Gastrocnemius medialis (tissue), 4 donors: ENCODE data around the gene CCNT2.

Experiments used
- POLR2A ChIP-seq, 2 donors: fragments of 450-650 bp; IDR thresholded peaks; one replicate each; pipeline ENCODE4 v1.6.1; 2017; ENCODE audit warnings: antibody characterized with exemption in 2 of 2, mild to moderate bottlenecking in 2 of 2, moderate library complexity in 2 of 2
- TF ChIP-seq, protein P1 (sequence below), 5 experiments: fragments of 450-650 bp in 3 of 5; fragments of 200-600 bp in 2 of 5; sonication (generic) in 2 of 5; IDR thresholded peaks in 4 of 5; conservative IDR thresholded peaks in 1 of 5; 1 replicate in 4 of 5; 2 replicates in 1 of 5; pipeline ENCODE4 v1.5.1; 2016 to 2019; ENCODE audit warnings: antibody characterized with exemption in 5 of 5, mild to moderate bottlenecking in 3 of 5, moderate library complexity in 3 of 5

DNA sequence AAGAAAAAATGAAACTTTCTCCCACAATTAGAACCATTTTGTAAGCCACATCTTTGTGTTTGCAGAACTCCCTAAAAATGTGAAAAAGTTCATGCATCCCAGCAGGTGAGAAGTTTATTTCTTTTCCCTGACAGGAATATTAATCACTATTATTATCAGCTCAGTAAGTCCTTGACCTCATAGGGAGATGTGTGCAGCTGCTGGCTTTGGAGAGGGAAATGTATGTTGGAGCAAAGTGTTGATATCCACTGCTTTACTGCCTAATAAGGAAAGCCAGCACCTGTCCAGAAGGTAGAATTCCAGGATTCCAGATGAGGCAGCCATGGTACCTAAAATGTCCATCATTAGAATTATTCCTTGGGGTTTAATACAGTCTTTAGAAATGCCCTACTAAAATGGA lies 35.8 kb upstream of the CCNT2 start:
- TF ChIP-seq, protein P1, sequence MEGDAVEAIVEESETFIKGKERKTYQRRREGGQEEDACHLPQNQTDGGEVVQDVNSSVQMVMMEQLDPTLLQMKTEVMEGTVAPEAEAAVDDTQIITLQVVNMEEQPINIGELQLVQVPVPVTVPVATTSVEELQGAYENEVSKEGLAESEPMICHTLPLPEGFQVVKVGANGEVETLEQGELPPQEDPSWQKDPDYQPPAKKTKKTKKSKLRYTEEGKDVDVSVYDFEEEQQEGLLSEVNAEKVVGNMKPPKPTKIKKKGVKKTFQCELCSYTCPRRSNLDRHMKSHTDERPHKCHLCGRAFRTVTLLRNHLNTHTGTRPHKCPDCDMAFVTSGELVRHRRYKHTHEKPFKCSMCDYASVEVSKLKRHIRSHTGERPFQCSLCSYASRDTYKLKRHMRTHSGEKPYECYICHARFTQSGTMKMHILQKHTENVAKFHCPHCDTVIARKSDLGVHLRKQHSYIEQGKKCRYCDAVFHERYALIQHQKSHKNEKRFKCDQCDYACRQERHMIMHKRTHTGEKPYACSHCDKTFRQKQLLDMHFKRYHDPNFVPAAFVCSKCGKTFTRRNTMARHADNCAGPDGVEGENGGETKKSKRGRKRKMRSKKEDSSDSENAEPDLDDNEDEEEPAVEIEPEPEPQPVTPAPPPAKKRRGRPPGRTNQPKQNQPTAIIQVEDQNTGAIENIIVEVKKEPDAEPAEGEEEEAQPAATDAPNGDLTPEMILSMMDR (IDR thresholded peaks at IDR 0.05 in 4 of 5, conservative IDR thresholded peaks at IDR 0.05 in 1 of 5), result no peak
- no peak for TF ChIP-seq POLR2A (IDR thresholded peaks at IDR 0.05)
